ENCODE results near the gene NCOA1.

The NCOA1 gene

DNA sequence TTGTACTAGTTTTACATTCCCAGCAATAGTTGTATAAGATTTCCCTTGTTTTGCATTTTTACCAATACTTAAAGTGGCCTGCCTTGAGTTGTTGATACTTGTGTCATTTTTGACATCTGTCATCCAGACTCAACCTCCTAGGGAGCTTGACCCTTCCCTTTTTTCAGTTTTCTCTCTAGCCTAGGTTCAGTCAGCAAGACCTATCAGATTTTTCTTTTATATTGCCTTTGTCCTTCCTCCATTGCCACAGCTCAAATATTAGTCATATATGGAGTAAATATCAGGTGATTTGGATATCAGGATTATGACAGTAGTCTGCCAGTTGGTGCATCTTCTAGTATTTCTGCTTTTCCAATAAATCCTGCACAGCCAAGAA lies 315.6 kb downstream of the NCOA1 start:
- DNase-seq = no peak

DNA sequence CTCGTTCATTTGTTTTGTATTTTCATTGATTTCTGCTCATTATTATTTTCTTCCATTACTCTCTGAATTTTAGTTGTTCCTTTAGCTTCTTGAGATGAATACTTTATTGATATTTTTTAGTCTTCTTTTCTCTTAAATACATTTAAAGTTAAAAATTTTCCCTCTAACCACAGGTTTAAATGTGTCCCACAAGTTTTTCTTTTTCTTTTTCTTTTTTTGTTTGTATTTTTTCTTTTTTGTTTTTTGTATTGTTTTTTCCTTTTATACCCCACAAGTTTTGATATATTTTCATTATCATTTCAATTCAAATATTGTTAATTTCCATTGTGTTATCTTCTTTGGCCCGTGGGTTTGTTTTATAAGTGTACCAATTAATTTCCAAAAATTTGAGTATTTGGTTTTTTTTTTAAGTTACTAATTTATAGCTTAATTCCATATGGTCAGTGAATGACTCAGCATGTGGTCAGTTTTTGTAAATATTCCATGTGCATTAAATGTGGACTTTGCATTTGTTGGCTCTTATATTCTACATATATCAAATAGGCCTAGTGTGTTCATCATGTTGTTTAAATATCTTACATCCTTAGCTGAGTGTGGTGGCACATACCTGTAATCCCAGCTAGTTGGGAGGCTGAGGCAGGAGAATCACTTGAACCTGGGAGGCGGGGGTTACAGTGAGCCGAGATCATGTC lies 318.4 kb downstream of the NCOA1 start:
- no peak for DNase-seq

- no peak for DNase-seq
These were observed 322.7 kb downstream of the NCOA1 start for GRCh38 chr2:24813691-24814137.

GRCh38 chr2:24814516-24814915 lies 323.5 kb downstream of the NCOA1 start:
- no peak for DNase-seq

DNA sequence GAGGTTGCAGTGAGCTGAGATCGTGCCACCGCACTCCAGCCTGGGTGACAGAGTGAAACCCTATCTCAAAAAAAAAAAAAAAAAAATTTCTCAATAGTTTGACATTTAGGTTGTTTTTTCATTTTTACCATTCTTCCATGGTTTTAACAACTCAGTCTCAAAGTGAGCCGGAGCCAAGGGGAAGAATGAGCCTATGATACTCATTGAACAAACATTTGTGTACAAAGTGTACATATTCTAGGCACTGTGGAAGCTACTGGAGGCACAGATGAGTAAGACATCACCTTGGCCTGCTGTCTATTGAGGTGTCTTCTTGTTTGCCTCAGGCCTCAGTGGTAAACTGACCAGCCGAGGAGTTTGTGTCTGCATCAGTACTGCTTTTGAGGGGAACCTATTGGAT lies 324.1 kb downstream of the NCOA1 start:
- no peak for DNase-seq

- DNase-seq = no peak
These were observed 325.4 kb downstream of the NCOA1 start for GRCh38 chr2:24816404-24816803.

- no peak for DNase-seq
These were observed 325.8 kb downstream of the NCOA1 start for GRCh38 chr2:24816884-24817283.

DNA sequence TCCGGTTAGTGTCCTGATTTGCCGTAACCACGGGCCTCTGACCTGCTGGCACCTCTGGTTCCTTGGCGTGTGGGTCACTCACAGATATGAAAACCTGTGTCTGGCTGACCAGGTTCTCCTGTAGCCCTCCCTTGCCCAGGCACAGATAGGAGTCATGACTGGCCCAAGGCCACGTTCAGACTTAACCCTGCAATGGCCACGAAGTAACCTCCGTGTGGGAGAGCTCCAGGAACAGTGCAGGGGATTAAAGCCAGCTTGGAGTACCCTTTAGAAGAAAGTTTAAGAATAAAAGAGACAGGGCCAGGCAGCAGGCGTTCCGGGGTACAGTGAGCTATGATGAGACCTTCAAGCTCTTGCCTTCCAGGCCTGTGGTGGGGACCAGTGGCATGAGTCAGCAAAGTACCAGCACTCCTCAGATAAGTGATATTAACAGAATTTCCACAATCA lies 327.7 kb downstream of the NCOA1 start:
- DNase-seq = no peak

DNA sequence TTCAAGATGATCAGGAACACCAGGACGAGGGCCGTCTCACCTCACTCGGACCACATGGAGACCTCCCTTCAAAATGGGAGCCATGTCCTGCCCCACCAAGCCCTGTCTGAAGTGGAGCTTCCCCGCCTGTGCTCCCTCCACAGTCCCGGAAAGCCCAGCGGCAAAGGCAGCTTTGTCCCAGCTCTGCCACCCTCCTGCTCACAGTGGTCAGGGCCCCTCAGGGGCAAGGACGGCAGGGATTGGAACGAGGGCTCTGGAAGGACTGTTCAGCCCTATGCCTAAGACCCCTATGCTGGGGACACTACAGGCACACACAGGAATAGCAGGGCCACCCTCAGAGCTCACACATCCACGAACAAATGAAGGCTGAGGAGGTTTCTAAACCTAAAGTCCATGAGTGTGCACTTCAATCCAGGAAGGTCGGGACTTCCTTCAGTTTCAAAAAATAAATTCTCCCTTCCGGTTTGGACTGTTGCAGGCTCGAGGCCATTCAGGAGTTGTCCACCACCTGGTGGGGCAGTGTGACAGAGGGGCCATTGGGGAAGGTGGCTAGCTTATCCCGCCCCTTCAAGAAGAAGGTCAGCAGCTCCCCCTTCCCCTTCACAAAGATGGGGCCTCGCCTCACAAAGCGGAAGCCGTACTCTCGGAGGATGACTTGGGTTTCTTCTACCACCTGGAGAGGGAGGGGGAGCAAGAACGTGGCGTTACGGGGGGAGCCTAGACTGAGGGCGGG lies 328.6 kb downstream of the NCOA1 start:
- DNase-seq = no peak

DNA sequence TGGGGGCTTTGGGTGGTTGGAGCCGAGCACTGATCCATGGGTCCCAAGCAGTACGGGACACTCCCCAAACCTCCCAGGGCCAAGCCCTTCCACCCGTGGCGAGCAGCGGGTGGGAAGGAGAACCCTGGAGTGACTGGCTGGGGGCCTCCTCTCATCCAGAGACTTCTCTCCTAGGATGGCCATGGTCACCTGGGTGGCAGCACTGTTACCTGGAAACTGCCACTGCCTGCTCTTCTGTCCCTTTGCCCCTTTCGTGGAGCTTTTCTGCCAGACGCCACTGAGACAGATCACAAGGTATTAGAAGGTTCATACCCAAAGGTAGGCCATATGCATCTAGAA lies 329.1 kb downstream of the NCOA1 start:
- DNase-seq = no peak
